ENCODE results near the gene RAB8B. TPM values are rescaled to one million over a fixed set of nuclear protein-coding genes. Genes with fewer than 3 reads are reported as not detected.

RAB8B gene
- total RNA-seq, 1 experiment from 2014 or later: 18.2 TPM

DNA sequence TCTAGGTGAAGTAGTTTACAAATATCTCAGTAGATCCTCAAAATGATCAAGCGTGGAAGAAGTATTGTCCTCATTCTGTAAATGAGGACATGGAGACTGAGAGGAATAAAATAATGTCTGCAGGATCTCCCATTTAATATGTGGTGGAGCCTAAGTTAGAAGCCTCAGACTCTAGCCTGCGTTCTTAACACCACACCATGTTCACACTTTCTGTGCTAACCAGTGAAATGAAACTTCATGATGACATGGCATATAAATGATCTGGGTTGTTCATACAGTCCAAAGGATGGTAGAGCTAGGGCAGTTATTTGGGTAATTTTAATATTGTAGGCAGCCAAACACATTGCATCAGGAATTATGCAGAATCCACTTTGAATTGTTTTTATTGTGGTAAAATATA lies 62.9 kb downstream of the RAB8B start:
- BruUV-seq (replicated peaks): no TSS peak
- H3K27me3 Mint-ChIP-seq (ENCODE audit: insufficient read depth, unreplicated experiment): no peaks in the 10 kb centered on the region
- ChIA-PET CTCF (no interaction called here), POLR2A (no interaction called here)
- DNase-seq: no peak
- intact Hi-C loops (cut with micrococcal nuclease; ENCODE audit: unreplicated experiment): no loop called here
- H3K27ac Mint-ChIP-seq (ENCODE audit: unreplicated experiment): no peak overlapping the region
- Histone ChIP-seq H3K4me3 (ENCODE audit: low read depth, low read length) (no peak overlapping the region), H3K36me3 (ENCODE audit: control insufficient read depth, insufficient read depth, low read length) (no peaks in the 10 kb centered on the region), H3K27me3 (replicated peaks; ENCODE audit: control insufficient read depth, insufficient read depth, low read length) (no peaks in the 10 kb centered on the region), H3K9me3 (no peaks in the 10 kb centered on the region), H3K4me1 (peaks cover 14% of the 10 kb centered on the region)
- H3K4me1 Mint-ChIP-seq (ENCODE audit: low read depth, unreplicated experiment): peaks cover 8% of the 10 kb centered on the region
- TF ChIP-seq, protein P1, sequence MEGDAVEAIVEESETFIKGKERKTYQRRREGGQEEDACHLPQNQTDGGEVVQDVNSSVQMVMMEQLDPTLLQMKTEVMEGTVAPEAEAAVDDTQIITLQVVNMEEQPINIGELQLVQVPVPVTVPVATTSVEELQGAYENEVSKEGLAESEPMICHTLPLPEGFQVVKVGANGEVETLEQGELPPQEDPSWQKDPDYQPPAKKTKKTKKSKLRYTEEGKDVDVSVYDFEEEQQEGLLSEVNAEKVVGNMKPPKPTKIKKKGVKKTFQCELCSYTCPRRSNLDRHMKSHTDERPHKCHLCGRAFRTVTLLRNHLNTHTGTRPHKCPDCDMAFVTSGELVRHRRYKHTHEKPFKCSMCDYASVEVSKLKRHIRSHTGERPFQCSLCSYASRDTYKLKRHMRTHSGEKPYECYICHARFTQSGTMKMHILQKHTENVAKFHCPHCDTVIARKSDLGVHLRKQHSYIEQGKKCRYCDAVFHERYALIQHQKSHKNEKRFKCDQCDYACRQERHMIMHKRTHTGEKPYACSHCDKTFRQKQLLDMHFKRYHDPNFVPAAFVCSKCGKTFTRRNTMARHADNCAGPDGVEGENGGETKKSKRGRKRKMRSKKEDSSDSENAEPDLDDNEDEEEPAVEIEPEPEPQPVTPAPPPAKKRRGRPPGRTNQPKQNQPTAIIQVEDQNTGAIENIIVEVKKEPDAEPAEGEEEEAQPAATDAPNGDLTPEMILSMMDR (IDR thresholded peaks at IDR 0.05; ENCODE audit: insufficient read depth in 1 of 2, low read depth in 1 of 2, low read length in 1 of 2, severe bottlenecking in 1 of 2, unreplicated experiment in 1 of 2): no peak
- no peak overlapping the region for H3K4me3 Mint-ChIP-seq (ENCODE audit: unreplicated experiment)
- no peaks in the 10 kb centered on the region for H3K36me3 Mint-ChIP-seq (ENCODE audit: insufficient read depth, unreplicated experiment)
- H3K9me3 Mint-ChIP-seq (ENCODE audit: unreplicated experiment): no peaks in the 10 kb centered on the region

GRCh38 chr15:63254991-63255390 lies 65.6 kb downstream of the RAB8B start:
- DNase-seq: no peak
- BruUV-seq (replicated peaks): no TSS peak
- TF ChIP-seq, protein P1 (IDR thresholded peaks at IDR 0.05; ENCODE audit: insufficient read depth in 1 of 2, low read depth in 1 of 2, low read length in 1 of 2, severe bottlenecking in 1 of 2, unreplicated experiment in 1 of 2): no peak
- no peak overlapping the region for H3K4me3 Mint-ChIP-seq (ENCODE audit: unreplicated experiment)
- Histone ChIP-seq H3K9me3 (peaks cover 8% of the 10 kb centered on the region), H3K27me3 (replicated peaks; ENCODE audit: control insufficient read depth, insufficient read depth, low read length) (no peaks in the 10 kb centered on the region), H3K4me3 (ENCODE audit: low read depth, low read length) (no peak overlapping the region), H3K36me3 (ENCODE audit: control insufficient read depth, insufficient read depth, low read length) (no peaks in the 10 kb centered on the region), H3K4me1 (peaks cover 18% of the 10 kb centered on the region)
- CTCF ChIA-PET: interaction anchor here (0.6 kb wide), 1 partner anchor 291 kb away, joined by 5 read pairs; no protein-coding TSS in a partner anchor
- peaks cover 3% of the 10 kb centered on the region for H3K36me3 Mint-ChIP-seq (ENCODE audit: insufficient read depth, unreplicated experiment)
- no peaks in the 10 kb centered on the region for H3K9me3 Mint-ChIP-seq (ENCODE audit: unreplicated experiment)
- intact Hi-C loops (cut with micrococcal nuclease; ENCODE audit: unreplicated experiment): no loop called here
- no peaks in the 10 kb centered on the region for H3K27me3 Mint-ChIP-seq (ENCODE audit: insufficient read depth, unreplicated experiment)
- peaks cover 8% of the 10 kb centered on the region for H3K4me1 Mint-ChIP-seq (ENCODE audit: low read depth, unreplicated experiment)
- H3K27ac Mint-ChIP-seq (ENCODE audit: unreplicated experiment): no peak overlapping the region
- POLR2A ChIA-PET: no interaction called here

DNA sequence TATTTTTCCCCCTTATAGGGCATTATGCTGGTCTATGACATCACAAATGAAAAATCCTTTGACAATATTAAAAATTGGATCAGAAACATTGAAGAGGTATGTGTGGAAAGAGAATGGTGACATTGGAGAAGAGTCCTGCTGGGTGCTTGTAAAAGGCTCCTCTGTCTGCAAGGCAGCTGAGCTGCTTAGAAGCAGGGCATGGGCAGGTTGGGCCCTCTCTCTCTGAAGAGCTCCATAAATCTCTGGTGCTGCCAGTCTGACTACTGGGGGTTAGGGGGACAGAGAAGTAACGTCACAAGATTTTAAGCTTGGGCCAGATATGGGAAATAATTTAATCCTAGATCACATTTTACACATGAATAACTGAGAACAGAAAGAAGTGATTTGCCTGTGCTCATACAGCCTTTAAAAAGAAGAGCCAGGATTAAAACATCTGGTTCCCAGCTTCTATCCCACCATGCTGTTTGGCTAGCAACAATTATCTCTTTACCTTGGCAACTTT lies 66.1 kb downstream of the RAB8B start:
- Mint-ChIP-seq H3K4me3 (ENCODE audit: unreplicated experiment) (no peak overlapping the region), H3K27me3 (ENCODE audit: insufficient read depth, unreplicated experiment) (no peaks in the 10 kb centered on the region), H3K4me1 (ENCODE audit: low read depth, unreplicated experiment) (peaks cover 8% of the 10 kb centered on the region), H3K27ac (ENCODE audit: unreplicated experiment) (no peak overlapping the region), H3K9me3 (ENCODE audit: unreplicated experiment) (no peaks in the 10 kb centered on the region), H3K36me3 (ENCODE audit: insufficient read depth, unreplicated experiment) (peaks cover 4% of the 10 kb centered on the region)
- POLR2A ChIA-PET: no interaction called here
- intact Hi-C loops (cut with micrococcal nuclease; ENCODE audit: unreplicated experiment): no loop called here
- Histone ChIP-seq H3K4me1 (peaks cover 18% of the 10 kb centered on the region), H3K27me3 (replicated peaks; ENCODE audit: control insufficient read depth, insufficient read depth, low read length) (no peaks in the 10 kb centered on the region), H3K9me3 (peaks cover 8% of the 10 kb centered on the region), H3K4me3 (ENCODE audit: low read depth, low read length) (no peak overlapping the region), H3K36me3 (ENCODE audit: control insufficient read depth, insufficient read depth, low read length) (no peaks in the 10 kb centered on the region)
- DNase-seq: no peak
- TF ChIP-seq, protein P1 (IDR thresholded peaks at IDR 0.05; ENCODE audit: insufficient read depth in 1 of 2, low read depth in 1 of 2, low read length in 1 of 2, severe bottlenecking in 1 of 2, unreplicated experiment in 1 of 2): no peak
- CTCF ChIA-PET: no interaction called here
- BruUV-seq (replicated peaks): no TSS peak
